ENCODE measurements around the gene UFM1.
"Not testable (repeated sequence)": the region's sequence is repeated elsewhere in the genome, so short reads cannot be mapped to it uniquely, and the experiment has no call there.

Gene UFM1

DNA sequence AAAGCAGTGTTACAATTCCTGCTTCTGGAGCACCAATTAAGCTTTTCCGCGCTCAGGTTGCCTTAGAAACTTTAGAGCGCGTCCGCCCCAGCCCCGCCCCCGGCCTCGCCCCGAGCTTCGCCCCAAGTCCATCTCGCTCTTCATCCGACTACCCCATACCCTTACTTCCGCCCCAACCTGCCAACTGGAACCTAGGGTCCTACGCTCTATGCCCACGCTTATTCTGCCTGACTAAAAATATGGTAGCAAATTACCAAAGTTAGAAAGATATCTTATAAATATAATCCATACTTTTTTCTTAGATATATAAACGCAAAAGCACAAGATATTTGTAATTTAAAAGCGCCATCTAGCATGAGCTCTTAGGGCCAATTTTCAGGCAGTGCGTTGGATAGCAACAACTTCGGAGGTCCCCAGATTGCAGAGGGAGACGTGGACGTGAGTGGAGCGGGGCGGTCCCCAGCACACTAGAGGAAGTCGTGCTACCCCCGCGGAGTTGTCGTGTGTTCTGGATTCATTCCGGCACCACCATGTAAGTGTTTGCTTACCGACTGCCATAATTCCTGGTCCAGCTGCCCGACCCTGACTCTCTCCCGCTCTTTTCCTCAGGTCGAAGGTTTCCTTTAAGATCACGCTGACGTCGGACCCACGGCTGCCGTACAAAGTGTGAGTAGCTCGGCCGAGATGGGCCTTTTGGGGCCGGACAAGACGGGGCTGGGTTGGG is at the start of gene UFM1:
UFM1 (plus strand) TSS at position 462 of the 724 bp plus-strand sequence; CDS start at position 531, 69 bp downstream.
- DNase-seq = peak; percentile 33 to 96 (median 73)

- no peak for DNase-seq
Measured at GRCh38 chr13:38301236-38301635, 48.4 kb upstream of the UFM1 start.

- DNase-seq = no peak
Measured at GRCh38 chr13:38303816-38304320, 45.8 kb upstream of the UFM1 start.

GRCh38 chr13:38308736-38309135 is 40.9 kb upstream of the UFM1 start:
- DNase-seq = no peak

GRCh38 chr13:38309397-38309796 is 40.3 kb upstream of the UFM1 start:
- no peak for DNase-seq

- not testable (repeated sequence) for DNase-seq
Measured at GRCh38 chr13:38311175-38311574, 38.5 kb upstream of the UFM1 start.

DNA sequence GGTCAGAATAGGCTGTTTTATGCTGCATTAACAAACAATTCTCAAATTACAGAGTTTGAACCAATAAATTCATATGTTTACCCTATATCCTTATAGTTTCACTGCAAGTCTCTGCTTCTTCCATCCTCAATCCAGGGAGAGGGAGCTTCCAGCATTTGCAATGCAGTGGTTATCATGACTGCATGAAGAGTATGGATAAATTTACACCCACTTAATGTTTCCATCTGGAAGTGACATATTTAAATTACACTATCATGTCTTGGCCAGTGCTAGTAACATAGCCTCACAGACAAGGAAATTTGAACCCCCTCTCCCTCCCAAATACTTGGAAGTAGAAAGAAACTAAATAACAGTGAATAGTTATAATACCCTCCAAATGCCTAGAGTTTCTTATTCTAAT is 33.5 kb upstream of the UFM1 start:
- DNase-seq = no peak

- no peak for DNase-seq
Measured at GRCh38 chr13:38321654-38322053, 28.0 kb upstream of the UFM1 start.

- DNase-seq = no peak
Measured at GRCh38 chr13:38325426-38325825, 24.2 kb upstream of the UFM1 start.

DNA sequence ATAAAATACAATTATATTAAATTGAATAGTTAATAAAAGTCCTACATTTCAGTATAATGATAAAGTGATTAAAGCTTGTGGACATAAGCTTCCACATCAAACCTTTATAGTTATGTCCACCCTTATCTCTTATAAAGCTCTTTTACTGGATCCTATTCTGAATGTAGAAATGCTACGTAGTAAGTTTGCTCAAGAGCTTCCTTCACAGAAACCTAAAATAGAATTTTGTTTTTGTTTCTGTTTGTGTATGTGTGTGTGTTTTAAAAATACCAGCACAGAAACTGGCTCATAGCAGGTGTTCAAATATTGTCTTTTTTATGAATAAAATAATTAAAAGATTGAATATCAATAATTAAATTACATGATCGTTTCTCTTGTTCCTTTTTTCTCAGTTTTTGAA is 21.0 kb upstream of the UFM1 start:
- DNase-seq = no peak

DNA sequence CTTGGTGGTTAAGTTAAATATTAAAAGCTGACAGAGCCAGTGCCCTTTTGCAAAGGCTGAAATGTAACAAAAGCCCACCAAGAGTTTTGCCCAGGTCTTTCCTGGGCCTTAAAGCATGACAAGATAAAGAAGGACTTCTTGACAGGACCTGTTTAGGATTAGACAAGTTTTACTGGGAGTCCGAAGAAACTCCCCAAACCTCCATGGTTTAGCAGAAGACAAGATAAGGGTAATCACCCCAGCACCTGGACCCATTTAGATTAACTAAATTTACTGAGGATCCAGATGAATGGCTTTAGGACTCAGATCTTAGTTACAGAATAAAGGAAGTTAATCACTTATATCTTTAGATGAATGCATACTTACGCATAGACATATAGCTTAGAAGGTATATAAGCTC is 14.8 kb upstream of the UFM1 start:
- no peak for DNase-seq

GRCh38 chr13:38338089-38338488 is 11.6 kb upstream of the UFM1 start:
- DNase-seq = no peak

GRCh38 chr13:38340624-38341023 is 9.0 kb upstream of the UFM1 start:
- no peak for DNase-seq

DNA sequence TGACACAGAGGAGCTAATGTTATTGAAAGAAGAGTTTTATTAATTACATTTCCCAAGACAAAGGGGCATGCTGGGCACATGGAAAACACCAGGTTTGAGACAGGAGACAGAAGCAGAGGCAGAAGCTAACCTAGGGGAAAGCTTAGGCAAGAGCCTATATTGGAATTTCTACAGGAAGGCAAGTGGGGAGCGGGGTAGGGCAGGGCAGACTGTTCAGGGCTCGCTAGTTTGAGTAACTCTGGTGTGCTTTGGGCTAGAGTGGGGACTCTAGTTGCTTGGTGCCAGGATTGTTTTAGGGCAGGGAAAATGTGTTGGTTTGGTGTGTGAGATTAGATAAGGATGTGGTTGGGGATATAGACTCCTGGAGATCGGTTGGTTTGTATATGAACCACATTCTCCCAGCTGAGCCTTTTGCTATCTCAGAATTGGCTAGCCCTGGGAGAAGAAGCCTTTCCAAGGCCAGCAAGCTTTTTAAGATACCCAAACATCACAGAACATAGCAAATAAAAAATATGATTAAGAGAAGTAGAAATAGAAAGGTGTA is 8.4 kb upstream of the UFM1 start:
- no peak for DNase-seq

DNA sequence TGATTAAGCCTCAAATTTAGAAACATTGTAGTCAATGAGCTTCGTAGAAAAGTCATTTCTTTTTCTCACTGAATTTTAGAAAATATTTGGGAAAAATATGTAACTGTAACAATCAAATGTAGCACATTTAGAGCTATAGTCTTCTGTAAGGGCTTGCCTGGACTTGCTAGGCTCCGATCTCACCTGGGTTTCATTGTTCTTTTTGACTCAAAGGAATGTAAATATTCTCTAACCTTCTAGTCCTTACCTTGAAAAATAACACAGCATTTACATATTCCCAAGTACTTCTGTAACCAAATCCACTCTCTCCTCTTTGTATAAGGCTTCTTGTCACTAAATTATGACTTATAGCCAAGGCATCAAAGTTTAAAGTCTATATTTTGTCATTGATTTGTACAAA is 2.9 kb upstream of the UFM1 start:
- no peak for DNase-seq

- peak in 3 of 51 donors; percentile 7 to 17 (median 15) for DNase-seq
Measured at GRCh38 chr13:38348861-38349389, 726 bp upstream of the UFM1 start.

DNA sequence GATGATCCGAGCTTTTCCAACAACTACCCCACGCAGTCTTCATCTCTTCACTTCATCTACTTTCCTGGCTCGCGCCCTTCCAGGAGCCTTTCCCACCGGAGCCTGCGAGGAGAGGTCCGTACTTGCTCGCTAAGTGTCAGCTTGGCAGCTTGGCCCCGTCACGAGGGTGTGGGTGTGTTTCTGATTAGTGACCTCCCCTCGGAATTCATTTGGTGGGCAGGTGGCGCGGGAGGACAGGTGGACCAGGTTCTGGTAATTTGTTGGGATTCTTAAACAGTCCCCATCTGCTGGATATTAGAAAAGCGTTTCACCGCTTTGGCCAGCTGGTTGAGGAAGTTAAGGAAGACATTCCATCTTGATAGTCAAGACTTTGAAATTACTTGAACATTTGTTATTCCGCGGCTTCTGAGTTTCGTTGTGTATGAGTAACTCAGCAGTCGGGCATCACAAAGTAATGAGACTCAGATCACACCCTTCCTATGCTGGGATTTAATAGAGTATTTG is 515 bp downstream of the UFM1 start:
- peak in 23 of 51 donors; percentile 1 to 72 (median 48) for DNase-seq

GRCh38 chr13:38355595-38356119 is 6.0 kb downstream of the UFM1 start:
- no peak for DNase-seq

GRCh38 chr13:38358684-38359083 is 9.0 kb downstream of the UFM1 start:
- no peak for DNase-seq

DNA sequence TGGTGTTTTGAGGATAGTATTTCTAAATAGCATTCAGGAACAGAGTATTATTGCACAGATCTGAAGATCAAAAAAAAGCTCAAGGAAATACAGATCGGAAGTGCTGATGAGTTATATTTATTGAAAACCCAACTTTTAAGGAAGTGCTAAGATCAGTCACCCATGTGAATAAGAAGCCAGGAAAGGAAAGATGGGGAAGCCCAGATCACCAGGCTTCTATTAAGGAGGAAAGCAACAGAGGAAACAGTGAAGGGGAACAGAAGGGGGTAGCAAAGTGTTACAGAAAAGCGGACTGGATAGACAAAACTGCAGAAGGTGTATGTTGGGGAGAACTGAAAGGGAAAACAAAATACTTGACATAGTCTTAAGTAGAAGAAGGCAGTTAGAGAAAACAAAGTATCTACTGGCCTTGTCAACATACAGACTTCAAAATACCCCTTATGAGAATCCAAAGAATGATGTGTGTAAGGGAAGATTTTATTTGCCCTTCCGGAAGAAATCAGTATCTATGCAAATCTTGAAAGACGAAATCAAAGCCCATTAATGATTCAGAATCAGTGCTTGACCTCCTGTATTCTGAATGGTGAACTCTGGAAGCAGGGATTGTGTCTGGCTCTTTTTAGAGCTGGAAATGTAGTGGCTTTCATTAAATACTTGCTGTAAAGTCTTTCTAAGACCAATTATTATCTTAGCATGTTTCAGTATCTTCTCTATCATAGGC is 12.1 kb downstream of the UFM1 start:
- no peak for DNase-seq

GRCh38 chr13:38363219-38363618 is 13.6 kb downstream of the UFM1 start:
- DNase-seq = no peak

DNA sequence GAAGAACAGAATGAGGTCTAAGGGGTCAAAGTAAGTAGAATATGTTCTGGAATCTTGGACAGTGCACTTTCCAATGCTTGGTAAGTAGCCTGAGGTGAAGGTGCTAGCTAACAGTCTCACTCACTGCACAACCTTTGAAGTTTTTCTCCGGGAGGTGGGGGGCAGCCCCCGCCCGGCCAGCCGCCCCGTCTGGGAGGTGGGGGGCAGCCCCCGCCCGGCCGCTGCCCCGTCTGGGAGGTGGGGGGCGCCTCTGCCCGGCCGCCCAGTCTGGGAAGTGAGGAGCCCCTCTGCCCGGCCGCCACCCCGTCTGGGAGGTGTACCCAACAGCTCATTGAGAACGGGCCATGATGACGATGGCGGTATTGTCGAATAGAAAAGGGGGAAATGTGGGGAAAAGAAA is 14.1 kb downstream of the UFM1 start:
- not testable (repeated sequence) for DNase-seq

All from hypothalamus (tissue), 51 donors.